Non-pigmented ciliary epithelial cell (primary cell): ENCODE results near the gene ATP11C.
"Not testable (repeated sequence)": the region's sequence is repeated elsewhere in the genome, so short reads cannot be mapped to it uniquely, and the experiment has no call there.

ENCODE experiments used
- DNase-seq: peaks from one replicate; pipeline ENCODE4 v3.0.0-alpha.2; 2010; ENCODE audit warnings: low read depth

ATP11C gene

GRCh38 chrX:139708067-139708466 lies 224.8 kb downstream of the ATP11C start, which contains the start of gene MCF2:
TSS of gene MCF2 (minus strand) at chrX:139708167. CDS start at chrX:139651744, 56,423 bp downstream.
- DNase-seq: no peak

GRCh38 chrX:139702658-139703057 lies 230.2 kb downstream of the ATP11C start:
- no peak for DNase-seq

- DNase-seq: no peak
These were observed 239.9 kb downstream of the ATP11C start for GRCh38 chrX:139692908-139693307.

GRCh38 chrX:139692506-139692849 lies 240.4 kb downstream of the ATP11C start:
- DNase-seq: no peak

- no peak for DNase-seq
These were observed 240.9 kb downstream of the ATP11C start for GRCh38 chrX:139691843-139692505.

GRCh38 chrX:139691493-139691842 lies 241.4 kb downstream of the ATP11C start:
- no peak for DNase-seq

- not testable (repeated sequence) for DNase-seq
These were observed 247.7 kb downstream of the ATP11C start for GRCh38 chrX:139685175-139685574.

- no peak for DNase-seq
These were observed 252.5 kb downstream of the ATP11C start for GRCh38 chrX:139680356-139680755.
